IPS-18c (cell line): ENCODE measurements around the gene DNAJC2.

Source experiments
- H3K4me3 ChIP-seq: 2 replicates; pipeline ENCODE4 v1.7.0; 2013; ENCODE audit warnings: low read depth, mild to moderate bottlenecking, low read length, moderate library complexity; ENCODE audit not compliant: insufficient read depth
- H3K9me3 ChIP-seq: one replicate; pipeline ENCODE4 v1.6.1; 2013; ENCODE audit warnings: mild to moderate bottlenecking, low read length, moderate library complexity; ENCODE audit not compliant: control insufficient read depth, insufficient read depth

Gene DNAJC2

DNA sequence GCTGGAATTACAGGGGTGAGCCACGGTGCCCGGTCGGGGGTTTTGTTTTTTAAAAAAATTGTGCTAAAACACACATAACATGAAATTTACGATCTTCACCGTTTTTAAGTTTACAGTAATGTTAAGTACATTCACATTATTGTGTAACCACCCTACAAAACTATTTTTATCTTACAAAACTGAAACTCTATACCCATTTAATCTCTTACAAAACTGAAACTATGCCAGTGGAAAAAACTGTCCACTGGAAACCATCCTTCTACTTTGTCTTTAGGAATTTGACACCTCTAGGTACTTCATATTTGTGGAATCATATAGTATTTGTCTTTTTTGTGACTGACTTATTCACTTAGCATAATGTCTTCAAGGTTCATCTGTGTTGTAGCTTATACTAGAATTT, 1.8 kb upstream of the DNAJC2 start:
- H3K4me3 ChIP-seq, result no peak overlapping the region
- no peaks in the 10 kb centered on the region for H3K9me3 ChIP-seq

DNA sequence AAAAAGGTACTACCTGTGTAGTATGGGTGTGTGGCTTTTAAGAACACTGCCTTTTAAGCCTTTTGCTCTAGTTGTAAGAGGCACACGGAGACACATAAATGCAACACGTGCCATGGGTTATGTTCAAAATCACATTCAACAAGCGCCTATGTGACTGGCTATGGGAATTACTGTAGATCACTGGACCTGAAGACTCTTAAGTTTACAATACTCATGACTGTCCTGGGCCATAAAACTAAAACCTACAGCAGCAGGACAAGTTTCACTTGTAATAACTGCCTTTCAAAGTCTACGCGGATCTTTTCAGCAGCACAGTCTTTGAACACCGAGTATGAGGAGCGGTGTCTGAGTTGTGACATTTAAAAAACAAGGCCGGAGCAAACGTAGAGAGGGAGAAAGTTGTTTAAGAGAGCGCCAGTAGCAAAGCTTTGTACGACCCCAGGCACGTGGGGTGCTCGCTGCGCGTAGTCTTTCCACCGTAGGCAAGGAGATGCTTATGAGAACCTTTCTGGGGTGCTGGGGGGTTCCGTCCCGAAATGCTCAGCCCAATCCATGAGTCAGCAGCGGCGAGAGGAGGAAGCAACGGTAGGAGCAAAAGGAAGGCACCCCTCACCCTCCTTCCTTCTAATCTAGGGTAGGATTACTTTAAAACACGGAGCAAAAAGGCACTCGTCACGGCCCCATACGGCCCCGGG, 662 bp downstream of the DNAJC2 start:
- Histone ChIP-seq H3K9me3 (no peaks in the 10 kb centered on the region), H3K4me3 (peak overlapping the region; percentile 91)

DNA sequence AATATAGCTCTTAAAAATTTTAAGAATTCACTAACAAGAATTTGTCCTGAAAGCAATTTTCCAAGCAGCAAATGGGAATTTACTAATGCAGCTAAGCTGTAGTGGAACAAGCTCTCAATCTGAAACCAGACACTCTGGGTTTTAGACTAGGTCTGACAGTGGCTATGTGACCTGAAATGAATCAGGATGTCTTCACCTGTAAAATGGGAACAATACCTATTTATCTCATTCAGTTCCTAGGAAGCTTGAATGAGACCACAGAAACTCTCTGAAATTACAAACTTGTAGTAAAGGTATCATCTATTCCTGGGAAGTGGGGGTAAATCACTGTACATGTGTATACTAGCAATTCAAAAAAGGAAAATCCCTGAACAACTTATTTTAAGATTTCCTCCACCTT, 1.2 kb downstream of the DNAJC2 start:
- H3K4me3 ChIP-seq, result peak overlapping the region; percentile 91
- no peaks in the 10 kb centered on the region for H3K9me3 ChIP-seq

DNA sequence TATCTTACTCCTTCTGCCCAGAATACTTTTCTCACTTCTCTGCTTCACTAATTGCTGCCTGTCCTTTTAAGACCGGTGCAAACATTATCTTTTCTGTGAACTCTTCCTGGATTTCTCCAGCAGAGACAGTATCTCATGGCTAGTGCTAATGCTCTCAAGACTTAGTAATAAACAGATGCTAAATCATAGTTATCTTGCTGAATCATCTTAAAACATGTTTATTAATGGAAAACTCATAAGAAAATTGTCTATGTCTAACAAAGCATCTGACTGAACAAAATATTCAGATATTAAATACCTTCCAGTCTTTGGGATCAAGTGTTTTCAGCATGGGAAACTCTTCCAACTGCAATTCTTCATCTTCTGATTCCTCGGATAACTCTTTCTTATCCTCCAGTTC, 3.1 kb downstream of the DNAJC2 start:
- no peaks in the 10 kb centered on the region for H3K9me3 ChIP-seq
- no peak overlapping the region for H3K4me3 ChIP-seq

DNA sequence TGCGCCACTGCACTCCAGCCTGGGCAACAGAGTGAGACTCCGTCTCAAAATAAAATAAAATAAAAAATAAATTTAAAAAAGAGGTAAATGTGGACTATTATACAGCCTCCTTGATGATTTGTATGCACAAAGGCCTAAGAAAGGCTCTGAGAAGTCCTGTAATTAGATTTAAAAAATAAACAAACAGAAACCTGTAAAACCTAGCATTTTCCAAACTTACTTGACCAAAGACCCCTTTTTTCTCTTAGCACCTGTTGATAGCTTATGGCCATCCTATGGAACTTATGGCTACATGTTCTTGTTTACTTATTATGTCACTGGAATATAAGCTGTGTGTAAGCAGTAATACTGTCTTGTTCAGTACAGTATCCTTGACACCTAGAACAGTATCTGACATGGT, 5.7 kb downstream of the DNAJC2 start:
- Histone ChIP-seq H3K4me3 (no peak overlapping the region), H3K9me3 (no peaks in the 10 kb centered on the region)

DNA sequence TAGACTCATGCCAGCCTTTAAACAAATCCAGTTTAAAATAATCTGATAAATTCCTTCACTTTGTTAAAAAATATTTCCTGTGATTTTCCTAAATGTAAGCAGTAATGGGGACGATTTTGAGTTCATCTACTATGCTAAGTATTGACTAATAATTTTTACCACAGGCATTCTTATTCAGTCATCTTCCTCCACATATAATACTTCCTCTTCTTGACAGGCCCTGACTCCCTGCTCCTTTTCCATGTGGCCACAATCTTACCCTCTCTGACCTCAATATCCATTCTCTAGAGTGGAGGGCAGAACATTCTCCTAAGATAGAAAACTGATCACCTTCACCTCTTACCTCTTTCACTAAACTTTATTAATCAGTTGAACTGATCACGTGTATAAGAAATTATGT, 7.8 kb downstream of the DNAJC2 start:
- Histone ChIP-seq H3K4me3 (no peak overlapping the region), H3K9me3 (no peaks in the 10 kb centered on the region)

DNA sequence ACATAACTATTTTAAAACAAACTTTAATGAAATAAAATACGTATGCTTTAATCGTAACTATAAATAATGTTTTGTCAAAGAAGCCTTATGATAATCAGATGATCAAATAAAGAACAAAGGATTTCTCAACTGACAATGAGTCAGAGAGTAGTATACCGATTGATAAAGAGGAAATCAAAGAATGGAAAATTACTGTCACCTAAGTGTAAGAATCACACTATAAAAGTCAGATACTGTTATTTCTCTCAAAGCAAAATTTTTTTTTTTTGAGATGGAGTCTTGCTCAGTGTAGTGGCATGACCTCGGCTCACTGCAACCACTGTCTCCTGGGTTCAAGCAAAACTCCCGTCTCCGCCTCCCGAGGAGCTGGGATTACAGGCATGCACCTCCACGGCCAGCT, 18.8 kb downstream of the DNAJC2 start:
- Histone ChIP-seq H3K4me3 (no peak overlapping the region), H3K9me3 (no peaks in the 10 kb centered on the region)

DNA sequence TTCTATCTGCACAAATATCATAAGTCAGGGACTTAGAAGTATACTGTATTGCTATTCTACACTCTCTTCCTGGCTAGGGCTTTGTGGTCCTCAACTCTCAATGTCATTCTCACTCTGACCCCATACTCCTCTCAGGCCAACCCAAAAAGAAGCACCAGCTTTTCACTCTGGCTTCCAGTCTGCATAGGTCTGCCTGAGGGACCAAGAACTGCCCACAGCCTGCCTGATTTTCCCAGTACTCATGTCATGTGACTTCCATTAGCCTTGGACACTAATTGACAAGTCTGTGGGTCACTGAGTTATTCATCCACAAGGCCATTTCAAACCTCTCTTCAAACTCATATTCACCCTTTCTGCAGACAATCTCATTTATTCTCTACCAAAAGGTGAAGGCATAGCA, 27.6 kb downstream of the DNAJC2 start:
- Histone ChIP-seq H3K9me3 (no peaks in the 10 kb centered on the region), H3K4me3 (no peak overlapping the region)

DNA sequence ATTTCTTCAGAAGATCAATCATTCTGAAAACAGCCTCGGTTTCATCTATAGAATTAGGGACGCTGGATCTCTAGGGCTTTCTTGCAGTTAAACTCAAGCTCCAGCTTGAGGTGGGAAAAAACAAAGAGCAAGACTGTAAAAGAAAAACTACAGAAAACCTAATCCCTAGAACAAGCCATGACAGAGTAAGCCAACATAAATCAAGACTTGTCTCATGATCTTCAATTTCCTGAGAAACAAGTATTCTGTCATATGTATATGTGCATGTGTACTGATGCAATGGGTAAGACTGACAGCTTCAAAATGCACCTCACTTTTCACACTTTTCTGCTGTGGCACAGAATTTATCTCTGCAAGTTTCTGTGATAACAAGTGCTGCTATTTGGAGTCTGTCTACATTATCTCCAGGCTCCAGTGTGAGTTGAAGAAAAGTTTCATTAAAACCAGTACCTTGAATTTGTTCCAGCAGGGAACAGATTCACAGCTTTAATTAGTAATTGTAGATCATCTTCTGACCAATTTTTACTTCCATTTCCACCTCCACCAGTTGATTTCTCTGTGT, 28.1 kb downstream of the DNAJC2 start:
- Histone ChIP-seq H3K4me3 (no peak overlapping the region), H3K9me3 (no peaks in the 10 kb centered on the region)

DNA sequence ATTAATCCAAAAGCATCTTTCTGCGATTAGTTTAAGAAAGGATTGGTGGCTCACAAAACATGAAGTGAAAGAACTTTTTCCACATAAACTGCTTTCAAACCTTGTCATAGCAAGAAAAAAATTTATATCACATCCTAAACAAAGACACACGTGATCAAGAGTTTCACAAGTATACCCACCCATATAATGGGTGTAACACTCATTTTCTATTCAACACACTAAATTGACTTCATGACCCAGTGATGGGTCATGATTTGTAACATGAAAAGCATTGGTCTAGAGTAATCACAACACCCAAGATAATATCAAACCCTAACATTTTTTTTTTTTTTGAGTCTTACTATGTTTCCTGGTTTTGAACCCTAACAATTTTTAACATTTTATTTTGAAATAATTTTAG, 29.7 kb downstream of the DNAJC2 start:
- H3K9me3 ChIP-seq, result no peaks in the 10 kb centered on the region
- no peak overlapping the region for H3K4me3 ChIP-seq

DNA sequence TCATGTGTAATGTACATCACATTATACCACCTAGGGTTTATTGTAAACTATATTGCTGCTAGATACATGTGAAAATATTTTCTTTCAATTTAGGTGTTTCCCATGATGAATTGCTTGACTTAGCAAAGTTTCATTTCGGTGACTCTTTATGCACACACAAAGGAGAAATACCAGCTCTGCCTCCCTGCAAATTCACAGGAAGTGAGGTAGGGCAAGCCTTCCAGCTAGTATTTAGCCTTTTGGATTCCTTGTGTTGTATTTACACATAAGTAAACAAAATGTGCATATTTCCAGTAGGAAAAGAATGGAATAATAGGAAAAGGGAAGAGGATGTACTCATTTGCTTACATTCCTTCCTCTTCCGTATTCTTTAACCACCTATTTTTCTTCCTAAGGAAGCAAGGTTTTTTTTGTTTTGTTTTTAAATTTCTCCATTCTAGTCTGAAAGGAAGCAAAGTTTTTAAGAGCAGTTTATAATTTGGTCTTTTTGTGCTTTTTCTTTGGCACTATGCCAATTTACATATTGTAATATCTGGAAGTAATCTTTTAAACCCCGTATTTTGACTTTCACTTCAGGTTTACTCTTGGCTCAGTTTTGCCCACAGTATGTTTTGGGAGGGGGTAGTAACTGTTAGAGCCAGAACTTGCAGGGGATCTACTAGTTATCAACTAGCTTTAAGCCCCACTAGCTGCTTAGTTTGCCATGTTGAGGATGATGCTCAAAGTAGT, 36.9 kb downstream of the DNAJC2 start:
- Histone ChIP-seq H3K9me3 (no peaks in the 10 kb centered on the region), H3K4me3 (no peak overlapping the region)

DNA sequence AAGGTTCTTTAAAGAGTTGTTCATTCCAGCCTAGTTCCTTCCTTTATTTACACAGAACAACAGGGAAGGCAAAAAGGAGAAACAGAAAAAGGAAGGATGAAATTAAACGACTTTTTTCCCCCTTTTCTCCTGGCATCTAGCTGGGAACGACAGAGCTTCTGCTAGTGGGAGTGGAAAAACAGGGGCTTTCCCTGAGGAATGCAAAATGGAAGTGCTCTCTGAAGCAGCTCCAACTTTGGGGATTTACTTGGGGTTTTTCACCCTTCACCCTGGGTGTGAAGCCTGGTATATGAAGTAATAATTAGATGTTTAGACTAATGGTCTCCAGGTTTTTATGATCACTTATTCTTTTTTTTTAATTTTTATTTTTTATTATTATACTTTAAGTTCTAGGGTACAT, 43.1 kb downstream of the DNAJC2 start:
- H3K4me3 ChIP-seq, result no peak overlapping the region
- no peaks in the 10 kb centered on the region for H3K9me3 ChIP-seq

DNA sequence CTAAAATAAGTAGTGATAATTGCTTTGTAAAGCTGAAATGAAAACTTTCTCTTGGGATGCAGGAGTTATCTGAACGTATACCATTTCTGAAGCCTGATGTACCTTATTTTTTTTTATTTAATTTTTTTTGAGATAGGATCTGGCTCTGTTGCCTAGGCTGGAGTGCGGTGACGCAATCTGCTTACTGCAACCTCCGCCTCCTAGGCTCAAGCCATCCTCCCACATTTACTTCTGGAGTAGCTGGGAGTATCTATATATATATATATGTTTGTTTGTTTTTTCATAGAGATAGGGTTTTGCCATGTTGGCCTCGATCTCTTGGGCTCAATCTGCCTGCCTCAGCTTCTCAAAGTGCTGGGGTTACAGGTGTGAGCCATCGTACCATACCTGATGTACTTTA, 44.9 kb downstream of the DNAJC2 start:
- Histone ChIP-seq H3K4me3 (no peak overlapping the region), H3K9me3 (no peaks in the 10 kb centered on the region)

DNA sequence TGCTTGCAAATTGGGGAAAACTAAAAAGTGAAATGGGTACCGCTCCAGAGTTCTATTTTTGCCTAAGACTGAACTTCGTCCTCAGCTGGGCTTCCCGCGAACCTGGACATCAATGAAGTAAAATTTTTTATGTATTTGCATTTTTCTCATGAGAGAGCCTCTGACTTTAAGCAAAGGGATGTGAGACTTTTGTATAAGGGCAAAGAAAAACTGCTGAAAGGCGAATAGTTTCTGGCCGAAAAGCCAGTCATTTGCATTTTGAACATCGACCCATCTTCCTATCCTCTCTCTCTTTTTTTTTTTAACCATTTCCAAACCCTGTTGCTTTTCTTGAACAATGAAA, 46.8 kb downstream of the DNAJC2 start:
- no peaks in the 10 kb centered on the region for H3K9me3 ChIP-seq

DNA sequence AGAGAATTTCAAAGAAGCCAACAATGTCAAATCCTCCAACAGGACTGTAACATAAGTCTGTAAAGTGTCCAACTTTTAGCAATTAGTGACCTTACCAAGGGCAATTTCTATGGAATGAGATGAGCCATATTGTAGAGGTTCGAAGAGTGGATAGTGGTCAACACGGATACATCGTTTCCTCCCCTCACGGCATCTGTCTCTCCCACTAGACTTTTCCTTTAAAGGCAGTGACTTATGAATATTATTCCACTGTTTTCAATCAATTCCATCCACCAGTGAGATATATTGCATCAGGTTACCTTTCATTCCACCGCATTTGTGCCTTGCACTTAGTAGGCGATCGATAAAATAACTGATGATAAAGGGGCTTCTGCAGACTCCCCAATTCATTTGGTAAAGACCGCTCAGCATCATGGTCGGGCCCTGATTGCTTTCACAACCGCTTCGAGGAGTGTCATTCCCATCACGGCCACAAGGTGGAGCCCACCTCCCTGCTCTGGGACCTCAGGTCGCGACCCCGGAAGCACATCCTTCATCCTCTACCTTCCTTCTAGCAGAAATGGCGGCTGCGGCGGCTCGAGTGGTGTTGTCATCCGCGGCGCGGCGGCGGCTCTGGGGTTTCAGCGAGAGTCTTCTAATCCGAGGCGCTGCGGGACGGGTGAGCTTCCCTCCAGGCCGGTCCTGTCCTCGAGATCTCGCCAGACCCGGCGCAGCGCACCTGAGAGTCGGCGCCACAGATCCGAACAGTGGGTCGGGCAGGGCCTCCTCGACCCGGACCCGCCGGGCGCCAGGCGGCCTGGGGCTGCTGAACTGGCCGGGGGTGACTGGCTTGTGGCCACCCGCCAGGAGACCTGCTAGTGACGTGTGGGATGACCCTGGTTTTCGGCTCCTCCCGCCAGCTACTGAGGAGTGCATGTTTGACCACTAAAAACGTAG, 47.4 kb downstream of the DNAJC2 start, which contains the start of gene PMPCB:
Gene PMPCB, plus strand, starts transcription at position 535 of the 936 bp plus-strand sequence. Its CDS starts 25 bp downstream, at position 560.
- no peaks in the 10 kb centered on the region for H3K9me3 ChIP-seq
- H3K4me3 ChIP-seq, result peak within 1 kb of the TSS; percentile 93

More for the DNA sequence above, 46.8 kb downstream of the DNAJC2 start:
- peak overlapping the region; percentile 93 for H3K4me3 ChIP-seq

DNA sequence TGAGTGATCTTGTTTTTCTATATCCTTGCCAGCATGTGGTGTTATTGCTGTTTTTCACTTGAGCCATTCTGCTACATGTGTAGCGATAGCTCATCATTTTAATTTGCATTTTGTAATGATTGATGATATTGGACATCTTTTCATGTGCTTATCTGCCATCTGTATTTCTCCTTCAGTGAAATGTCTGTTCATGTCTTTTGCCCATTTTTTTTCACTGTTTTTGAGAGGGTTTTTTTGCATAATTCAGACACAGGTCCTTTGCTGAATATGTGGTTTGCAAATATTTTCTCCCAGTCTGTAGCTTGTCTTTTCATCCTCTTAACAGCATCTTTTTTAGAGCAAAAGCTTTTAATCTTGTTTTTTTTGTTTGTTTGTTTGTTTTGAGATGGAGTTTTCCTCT, 51.0 kb downstream of the DNAJC2 start:
- Histone ChIP-seq H3K9me3 (no peaks in the 10 kb centered on the region), H3K4me3 (no peak overlapping the region)

DNA sequence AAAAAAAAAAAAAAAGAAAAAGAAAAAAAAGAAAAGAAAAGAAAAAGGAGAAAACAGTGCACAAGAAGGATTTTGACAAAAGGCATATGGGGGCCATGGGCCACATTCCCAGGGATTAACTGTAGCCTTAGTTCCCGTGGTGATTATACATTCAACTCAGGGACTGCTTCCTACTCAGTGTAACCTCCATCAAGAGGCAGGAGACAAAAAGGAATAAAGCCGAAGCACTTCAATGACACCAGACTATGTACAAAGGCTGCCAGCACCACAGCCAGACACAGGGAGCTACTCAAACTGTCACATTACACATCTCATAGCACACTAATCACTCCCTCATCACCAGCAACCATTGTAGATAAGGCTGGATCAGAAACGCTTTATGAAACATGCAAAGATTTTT, 52.4 kb downstream of the DNAJC2 start:
- H3K4me3 ChIP-seq, result no peak overlapping the region

More for the DNA sequence above, 52.4 kb downstream of the DNAJC2 start:
- no peaks in the 10 kb centered on the region for H3K9me3 ChIP-seq
